ENCODE results near the gene DSTN.

The DSTN gene

DNA sequence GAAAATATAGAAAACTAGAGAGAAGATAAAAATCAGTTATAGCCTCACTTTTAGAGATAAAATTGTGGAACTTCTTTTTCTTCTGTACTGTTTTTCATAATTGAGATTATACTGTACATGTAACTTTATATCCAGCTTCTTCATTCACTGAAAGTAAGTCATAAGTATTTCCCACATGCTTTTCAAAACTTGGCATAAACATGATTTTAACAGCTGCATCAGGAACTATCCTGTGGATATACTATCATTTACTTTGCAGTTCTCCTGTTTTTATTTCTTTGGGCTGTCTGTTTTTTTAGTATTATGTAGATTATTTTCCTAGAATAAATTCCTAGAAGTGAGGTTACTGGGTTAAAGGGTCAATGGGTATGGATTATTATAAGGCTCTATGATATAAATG lies 14.8 kb downstream of the DSTN start:
- no peak for DNase-seq

DNA sequence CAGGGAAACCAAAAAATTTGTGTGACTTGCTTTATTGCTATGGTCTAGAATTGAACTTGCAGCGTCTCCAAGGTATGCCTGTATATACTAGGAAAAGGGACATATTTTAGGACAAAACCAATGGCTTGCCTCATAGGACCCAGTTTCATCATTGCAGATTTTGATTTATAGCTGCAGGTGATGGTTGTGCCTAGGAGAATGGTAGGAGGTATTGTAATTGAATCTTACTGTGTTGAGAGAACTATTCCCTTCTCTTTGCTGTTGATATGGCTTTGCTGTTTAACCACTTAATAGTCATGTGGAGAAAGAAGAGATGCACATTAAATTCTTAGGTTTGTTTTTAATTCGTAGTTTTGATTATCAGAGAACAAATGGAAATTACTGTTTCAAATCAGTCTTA lies 16.4 kb downstream of the DSTN start:
- no peak for DNase-seq

DNA sequence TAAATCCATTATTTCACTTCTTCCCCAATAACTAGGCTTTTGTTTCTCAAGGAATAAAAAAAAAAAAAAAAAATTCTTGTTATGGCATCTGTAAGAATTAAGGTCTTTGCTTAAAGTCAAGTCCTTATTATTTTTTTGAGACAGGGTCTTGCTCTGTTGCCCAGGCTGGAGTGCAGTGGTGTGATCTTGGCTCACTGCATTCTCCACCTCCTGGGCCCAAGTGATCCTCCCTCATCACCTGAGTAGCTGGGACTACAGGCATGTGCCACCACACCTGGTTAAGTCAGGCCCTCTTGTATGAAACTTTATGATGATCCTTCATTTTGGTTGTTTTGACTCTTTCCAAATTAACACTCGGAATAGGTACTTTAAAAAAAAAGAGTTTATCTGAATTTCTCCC lies 17.3 kb downstream of the DSTN start:
- no peak for DNase-seq

DNA sequence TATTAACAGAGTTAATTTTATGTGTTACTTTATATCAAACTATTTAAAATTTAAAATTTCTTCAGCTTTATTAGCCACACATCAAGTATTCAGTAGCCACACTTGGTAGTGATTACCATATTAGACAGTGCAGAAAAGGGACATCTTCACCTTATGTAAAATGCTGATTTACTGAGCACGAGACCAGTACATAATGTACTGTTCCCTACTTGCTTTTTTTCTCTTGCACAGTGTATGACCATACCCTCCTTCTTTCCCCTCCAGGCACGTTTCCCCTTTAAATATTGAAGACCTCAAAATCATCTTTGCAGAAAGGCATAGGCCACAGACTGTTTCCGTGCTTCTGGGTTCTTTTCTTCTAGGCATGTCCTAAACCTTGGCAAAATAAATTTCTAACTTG lies 17.9 kb downstream of the DSTN start:
- no peak for DNase-seq

DNA sequence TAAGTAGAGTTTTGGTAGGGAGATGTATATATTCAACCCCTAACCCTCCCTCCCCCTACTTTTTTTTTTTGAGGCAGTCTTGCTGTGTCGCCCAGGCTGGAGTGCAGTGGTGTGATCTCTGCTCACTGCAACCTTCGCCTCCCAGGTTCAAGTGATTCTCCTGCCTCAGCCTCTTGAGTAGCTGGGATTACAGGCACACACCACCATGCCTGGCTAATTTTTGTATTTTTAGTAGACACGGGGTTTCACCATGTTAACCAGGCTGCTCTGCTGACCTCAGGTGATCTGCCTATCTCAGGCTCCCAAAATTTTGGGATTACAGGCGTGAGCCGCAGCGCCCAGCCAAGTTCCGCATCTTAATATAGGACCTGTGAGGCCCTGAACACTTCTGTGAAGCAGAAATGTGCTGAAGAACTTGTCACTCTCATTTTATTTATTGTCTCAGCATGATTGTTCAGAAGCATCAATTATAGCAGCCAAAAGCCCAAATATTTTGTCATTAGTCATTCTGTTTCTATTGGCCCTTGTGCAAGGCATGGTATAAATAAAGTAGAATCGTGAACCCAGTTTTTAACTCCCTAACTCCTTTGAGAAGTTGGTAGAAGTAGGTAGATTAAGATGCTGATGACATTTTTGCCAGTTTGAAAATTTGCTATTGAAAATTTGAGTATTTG lies 19.4 kb downstream of the DSTN start:
- no peak for DNase-seq

DNA sequence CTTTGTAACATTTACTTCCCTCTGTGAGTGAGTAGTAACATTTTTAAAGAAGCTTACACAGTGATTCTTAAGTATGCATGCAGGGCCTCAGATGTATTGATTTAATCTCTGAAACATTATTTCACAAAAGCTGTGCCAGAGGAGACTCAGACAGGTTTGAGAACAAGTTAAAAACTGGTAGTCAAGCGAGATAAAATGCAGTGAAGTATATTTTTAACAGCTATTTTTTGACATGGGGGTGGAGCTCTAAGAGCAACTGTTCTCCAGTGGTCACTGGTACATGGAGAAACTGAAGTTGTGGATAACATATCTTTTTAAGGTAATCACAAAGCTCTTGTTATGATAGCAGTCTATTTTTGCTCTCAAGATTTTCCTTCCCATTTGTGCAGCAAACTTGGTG lies 20.4 kb downstream of the DSTN start:
- DNase-seq = no peak

DNA sequence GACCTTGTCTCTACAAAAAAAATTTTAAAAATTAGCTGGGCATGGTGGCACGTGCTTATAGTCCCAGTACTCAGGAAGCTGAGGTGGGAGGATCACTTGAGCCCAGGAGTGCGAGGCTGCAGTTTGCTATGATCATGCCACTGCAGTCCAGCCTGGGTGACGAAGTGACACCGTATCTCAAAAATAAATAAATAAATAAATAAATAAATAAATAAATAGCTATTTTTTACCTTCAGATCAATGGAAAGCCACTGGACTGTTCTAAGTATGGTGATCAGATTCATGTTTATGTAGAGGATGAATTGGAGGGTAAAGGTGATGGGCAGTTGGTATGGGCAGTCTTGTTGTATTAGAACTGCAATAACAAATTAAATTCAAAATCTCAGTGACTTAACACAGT lies 24.0 kb downstream of the DSTN start:
- DNase-seq = no peak

DNA sequence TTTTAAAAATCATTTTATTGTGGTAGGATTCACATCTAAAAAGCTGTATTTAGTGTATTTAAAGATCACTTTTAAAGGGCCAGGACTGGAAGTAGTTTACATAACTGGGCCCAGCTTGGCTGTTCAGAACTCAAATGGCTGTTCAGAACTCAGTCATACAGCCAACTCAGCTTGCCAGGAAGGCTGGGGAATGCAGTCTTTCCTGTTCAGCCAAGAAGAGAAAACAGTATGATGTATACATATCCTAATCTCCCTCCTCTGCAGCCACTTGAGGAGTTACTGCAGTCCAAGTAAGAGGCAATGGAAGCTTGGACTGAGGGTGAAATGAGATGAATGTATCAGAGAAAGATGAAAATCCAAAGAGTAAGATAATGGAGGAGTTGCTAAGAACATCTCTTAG lies 24.6 kb downstream of the DSTN start:
- no peak for DNase-seq

DNA sequence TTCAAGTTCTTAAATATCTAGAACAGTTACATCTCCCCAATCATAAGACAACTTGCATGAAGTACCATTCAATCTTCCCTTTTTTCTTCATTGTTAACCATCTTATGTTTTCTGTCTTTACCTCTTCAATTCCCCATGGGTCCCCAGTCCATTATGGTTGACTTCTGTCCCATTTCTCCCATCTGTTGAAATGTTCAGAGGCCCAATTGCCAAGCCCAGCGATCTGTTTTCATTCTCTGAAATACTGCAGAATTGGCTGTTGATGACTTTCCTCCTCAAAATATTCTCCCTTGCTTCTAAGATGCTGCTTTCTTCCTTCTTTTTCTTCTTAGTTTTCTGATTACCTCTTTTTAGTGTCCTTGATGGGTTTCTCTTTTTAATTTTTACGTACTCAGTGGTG lies 26.0 kb downstream of the DSTN start:
- no peak for DNase-seq

DNA sequence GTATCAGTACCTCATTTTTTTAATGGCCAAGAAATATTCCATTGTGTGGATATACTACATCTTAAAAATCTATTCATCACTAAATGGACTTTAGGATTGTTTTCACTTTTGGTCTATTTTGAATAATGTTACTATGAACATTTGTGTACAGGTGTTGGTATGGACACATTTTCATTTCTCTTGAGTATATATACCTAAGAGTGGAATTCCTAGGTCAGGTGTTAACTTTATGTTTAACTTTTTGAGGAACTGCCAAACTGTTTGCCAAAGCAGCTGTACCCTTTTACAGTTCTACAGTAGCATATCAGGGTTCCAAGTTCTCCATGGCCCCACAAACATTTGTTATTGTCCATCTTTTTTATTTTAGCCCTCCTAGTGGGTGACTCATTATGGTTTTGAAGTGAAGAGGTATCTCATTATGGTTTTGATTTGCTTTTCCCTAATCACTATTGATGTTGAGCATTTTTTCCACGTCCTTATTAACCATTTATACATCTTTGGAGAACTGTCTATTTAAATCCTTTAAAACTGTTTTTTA lies 28.2 kb downstream of the DSTN start:
- no peak for DNase-seq

DNA sequence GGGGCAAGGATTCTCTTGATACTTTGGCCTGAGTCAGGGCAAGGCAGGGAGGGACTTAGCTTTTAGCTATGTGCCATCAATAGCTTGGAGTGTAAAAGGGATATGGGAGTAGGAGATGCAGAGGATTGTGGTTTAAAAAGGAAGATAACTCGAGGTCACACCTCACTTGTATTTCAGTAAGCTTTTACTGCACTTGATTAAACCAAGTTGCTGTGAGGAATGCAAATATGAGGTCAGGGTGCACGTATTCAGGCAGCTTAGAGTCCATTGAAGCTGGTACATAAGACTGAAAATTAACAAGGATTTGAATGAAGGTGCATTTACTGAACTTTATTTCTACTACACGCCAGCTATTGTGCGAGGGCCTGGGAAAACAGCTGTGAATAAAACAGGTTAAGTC lies 32.1 kb downstream of the DSTN start:
- no peak for DNase-seq

DNA sequence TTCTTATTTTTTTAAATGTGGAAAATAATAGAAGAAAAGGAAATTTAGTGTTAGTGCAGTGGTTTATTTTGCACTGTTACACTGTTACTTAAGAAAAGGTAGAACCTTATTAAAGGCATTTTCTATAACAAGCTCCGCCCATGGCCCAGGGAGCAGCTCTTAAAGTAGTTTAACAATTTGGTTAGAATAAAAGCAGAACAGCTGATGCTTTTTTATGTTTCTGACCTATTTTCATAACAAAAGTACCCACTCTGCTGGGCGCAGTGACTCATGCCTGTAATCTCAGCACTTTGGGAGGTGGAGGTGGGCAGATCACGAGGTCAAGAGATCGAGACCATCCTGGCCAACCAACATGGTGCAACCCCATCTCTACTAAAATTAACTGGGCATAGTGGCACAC lies 32.6 kb downstream of the DSTN start:
- no peak for DNase-seq

DNA sequence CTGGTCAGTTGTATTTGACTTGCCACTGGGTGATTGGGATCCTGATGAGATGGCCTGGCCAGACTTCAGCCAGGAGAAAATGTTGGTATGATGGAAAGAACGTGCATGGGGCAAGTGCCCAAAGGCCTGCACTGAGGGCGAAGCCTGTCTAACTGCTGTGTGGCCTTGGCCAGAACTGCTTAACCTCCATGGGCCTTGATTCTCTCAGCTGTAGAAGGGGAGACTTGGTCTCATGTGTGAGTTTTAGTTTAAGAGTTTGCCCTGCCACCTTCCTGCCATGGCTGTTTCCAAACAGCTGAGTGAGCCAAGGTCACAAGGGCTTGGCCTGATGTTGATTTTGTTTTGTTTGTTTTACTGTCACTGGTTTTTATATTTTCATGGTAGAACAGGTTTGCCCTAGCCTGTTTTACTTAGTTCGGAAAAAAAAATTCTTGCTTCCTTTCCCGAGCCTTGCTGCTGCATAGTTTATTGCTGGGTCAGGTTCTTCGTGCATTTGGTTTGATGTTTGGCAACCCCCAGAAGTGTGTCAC lies 35.3 kb downstream of the DSTN start:
- no peak for DNase-seq

DNA sequence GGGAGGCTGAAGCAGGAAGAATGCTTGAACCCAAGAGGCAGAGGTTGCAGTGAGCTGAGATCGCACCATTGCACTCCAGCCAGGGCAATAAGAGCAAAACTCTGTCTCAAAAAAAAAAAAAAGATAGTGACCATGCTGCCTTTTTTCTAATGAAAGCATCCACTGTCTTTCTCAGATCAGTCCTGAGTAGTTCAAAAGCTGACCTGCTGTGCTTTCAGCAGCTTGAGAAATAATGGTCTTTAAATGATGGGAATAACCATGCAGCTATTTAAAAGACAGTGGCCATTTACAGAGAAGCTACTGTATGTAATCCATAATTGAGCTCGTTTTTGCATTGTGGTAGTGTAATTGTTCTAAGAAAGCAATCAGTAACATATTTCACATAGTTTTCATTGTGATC lies 36.1 kb downstream of the DSTN start:
- DNase-seq = no peak

DNA sequence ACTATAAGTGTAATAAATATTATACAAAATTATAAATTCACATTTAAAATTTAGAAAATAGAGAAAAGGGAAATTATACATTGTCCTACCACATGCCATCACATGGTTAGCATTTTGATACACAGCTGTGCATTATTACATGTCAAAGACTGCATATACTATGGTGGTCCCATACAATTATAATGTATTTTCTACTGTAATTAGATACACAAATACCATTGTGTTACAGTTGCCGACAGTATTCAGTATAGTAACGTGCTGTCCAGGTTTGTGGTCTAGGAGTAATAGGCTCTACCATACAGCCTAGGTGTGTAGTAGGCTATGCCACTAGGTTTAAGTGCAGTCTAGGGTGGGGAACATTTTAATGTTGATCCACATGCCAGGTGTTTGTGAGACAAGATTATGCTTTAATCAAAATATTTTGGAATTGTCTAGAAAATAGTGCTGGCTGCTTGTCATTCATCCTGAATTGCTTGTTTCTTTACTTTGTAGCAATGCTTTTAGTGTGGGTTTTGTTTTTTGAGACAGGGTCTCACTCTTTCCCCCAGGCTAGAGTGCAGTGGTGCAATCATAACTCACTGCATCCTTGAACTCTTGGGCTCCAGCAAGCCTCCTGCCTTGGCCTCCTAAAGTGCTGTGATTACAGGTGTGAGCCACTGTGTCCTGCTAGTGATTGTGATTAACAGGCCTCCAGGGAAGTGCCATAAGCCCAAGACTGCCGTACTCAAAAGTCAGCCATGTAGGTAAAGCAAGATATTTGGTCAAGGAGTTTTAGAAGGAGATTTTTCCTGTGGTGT lies 39.0 kb downstream of the DSTN start:
- DNase-seq = no peak

DNA sequence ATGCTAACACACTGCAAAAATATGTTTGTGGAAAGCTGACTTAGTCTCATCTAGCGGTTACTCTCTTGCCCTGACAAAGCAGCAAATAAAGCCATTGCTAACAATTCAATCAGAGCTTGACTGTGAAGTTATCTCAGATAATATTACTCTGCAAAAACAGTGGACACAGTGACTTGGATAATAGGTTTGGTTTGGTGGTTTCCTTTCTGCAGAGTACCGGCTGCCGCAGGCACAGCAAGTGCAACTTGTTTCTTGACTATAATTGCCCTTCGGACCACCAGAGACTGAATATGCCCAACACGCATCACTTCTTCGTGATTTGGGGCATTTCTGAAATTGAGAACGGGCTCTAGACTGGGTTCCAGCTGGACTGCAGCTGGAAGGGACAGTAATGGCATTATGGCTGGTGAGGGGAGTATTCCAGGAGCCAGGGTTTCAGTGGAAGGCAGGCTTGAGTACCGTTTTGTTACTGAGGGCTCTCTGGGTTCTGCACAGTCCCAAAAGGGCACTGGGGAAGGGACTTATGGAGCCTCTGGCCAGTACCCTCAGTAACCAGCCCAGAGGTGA lies 40.0 kb downstream of the DSTN start:
- DNase-seq = no peak

DNA sequence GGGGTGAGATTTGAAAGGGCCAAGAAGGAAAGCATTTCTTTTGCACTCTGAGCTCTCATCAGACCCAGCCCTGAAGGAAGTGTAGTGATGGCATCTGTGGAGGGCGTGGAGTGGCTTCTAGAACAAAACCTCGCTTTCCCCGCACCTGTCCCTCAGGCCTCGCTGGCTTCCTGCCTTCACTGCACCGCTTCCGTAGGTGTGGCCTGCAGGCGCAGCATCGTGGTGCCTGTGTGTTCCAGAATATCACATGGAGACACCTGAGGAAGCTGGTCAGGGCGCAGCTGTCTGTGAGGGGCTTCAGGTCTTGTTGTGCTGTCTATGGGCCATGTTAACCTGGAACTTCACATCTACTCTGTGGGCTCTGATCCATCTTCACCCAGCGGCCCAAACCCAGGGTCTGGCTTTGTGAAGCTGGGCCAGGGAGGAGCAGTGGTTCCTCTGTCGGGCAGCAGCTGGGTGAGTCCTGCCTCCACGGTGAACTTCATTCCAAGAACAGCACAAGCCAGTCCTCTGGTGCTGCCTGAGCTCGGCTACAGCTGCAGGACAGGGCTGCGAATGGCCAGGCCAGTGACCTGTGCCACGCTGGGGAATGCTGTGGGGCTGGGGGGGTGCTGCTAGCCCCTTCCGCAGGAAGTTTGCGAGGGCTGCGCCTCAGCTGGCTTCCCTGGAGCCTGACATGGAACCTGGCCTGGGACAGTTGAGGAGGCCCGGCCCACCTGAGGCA lies 40.9 kb downstream of the DSTN start:
- DNase-seq = peak; percentile 64

DNA sequence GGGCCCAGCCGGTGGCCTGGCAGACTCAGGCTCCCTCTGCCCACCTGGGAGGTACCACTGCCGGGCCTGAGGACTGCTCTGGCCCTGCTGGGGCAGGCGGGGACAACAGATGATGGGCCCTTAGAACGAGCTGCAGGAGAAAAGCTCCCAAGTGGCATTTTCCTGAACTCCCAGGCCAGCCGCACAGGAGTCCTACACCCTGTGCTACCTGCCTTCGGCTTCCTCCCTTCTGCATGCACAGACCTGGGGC lies 41.3 kb downstream of the DSTN start:
- DNase-seq = peak; percentile 46

DNA sequence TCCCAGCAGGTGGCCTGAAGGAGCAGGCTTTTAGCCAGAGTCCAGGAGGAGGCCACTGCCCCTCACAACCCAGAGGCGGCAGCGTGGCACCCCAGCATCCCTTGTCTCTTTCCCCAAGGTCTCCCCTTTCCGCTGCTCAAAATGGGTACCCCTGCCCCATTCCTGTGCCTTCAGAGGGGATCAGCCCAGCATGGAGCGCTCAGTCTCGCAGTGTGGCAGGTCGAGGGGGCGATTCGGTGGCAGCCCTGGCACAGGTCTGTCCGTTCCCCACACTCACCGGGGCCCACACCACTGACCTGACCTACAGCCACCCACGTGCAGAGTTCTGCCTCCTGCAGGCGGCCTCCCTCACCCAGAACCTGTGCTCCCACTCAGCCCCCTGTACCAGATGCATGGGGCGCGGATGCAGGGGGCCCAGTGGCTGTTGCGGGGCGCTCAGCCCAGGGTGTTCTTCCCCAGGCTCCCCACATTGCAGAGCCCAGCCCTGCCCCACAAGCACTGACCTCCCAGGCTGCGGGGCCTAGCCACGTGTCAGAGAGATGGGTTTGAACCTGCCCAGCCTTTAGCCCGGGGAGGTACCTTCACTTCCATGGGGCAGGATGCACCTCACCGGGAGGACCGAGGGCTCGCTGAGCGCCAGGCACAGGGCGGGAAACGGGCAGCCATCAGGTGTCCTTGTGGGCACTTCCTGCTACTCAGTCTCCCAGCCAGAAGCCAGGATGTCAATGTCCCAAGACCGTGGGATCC lies 41.8 kb downstream of the DSTN start:
- no peak for DNase-seq

DNA sequence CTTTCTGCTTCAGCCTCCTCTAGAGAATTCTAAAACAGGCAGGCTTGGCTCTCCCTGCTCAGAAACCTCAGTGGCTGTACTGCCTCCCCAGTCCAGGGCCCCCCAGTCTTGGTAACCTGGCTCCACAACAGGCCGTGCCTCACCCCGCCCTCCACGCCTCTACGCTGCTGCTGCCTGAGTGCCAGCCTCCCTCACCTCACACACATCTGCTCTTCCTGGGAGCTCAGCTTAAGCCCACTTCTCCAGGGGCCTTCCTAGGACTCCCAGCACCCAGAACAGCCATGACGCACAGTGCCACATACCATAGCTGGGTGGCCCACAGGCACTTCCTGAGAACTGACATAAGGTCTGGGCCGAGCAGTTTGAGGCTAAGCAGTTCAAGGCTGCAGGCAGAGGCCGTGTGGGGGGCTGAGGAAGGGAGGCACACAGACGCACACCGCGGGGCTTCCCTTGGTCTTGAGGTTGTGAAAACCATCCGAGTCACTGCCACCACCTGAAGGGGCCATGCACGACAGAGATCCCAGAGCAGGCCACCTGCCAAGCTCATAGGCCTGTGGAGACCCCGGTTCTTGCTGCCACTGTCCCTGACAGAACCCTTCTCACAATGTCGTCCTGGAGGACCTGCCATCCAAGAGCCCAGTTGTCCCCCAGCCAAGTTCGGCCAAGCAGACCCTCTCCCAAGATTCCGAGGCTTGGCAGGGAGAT lies 42.6 kb downstream of the DSTN start:
- DNase-seq = peak; percentile 25

DNA sequence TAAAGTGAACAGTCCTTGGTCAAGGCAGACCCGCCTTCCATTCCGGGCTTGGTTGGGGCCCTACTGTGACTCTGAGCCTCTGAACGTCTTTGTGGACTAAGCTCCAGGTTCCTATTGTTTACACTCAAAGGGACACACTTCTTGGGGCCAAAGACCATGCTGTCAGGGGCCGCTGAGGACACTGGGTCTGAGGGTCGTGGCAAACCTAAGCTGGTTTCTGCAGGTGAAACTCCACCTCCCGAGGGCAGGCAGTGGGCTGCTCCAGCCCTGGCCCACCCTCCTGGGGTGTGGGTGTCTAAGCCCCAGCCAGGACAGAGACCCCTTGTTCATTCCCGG lies 43.1 kb downstream of the DSTN start:
- DNase-seq = no peak
